ENCODE measurements around the gene CYP26A1.

GRCh38 chr10:93059975-93060886 lies 13.5 kb upstream of the CYP26A1 start, which contains the start of gene CYP26C1:
- TF ChIP-seq, protein P1, sequence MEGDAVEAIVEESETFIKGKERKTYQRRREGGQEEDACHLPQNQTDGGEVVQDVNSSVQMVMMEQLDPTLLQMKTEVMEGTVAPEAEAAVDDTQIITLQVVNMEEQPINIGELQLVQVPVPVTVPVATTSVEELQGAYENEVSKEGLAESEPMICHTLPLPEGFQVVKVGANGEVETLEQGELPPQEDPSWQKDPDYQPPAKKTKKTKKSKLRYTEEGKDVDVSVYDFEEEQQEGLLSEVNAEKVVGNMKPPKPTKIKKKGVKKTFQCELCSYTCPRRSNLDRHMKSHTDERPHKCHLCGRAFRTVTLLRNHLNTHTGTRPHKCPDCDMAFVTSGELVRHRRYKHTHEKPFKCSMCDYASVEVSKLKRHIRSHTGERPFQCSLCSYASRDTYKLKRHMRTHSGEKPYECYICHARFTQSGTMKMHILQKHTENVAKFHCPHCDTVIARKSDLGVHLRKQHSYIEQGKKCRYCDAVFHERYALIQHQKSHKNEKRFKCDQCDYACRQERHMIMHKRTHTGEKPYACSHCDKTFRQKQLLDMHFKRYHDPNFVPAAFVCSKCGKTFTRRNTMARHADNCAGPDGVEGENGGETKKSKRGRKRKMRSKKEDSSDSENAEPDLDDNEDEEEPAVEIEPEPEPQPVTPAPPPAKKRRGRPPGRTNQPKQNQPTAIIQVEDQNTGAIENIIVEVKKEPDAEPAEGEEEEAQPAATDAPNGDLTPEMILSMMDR (IDR thresholded peaks at IDR 0.05): no peak
- TF ChIP-seq POLR2AphosphoS5 (IDR thresholded peaks at IDR 0.05) (no peak), POLR2A (IDR thresholded peaks at IDR 0.05) (no peak)
